Caco-2 (cell line): ENCODE data around the gene CADPS2. TPM values are rescaled to one million over a fixed set of nuclear protein-coding genes. Genes with fewer than 3 reads are reported as not detected.

Source experiments
- BruUV-seq: library from RNA; stranded (reverse); fragments of 400-500 nt; replicated peaks from 2 replicates; lab custom pipeline; 2021; lab: Mats Ljungman, UMichigan
- CTCF ChIA-PET: fragments of 300-600 bp; sonication (Branson Sonifier 250); formaldehyde crosslinking; loops from one replicate; lab custom pipeline; 2022; ENCODE audit warnings: antibody characterized with exemption; lab: Charles Lee
- POLR2A ChIA-PET: fragments of 300-600 bp; sonication (Branson Sonifier 250); formaldehyde crosslinking; loops from one replicate; lab custom pipeline; 2022; ENCODE audit warnings: antibody characterized with exemption; lab: Charles Lee
- DNase-seq, 2 experiments: peaks; one replicate each; pipeline versions ENCODE4 v3.0.0 to v3.0.0-alpha.2; 2020 to 2022
- H3K27me3 ChIP-seq: replicated peaks from 2 replicates; pipeline ENCODE4 v1.6.0; 2011; ENCODE audit warnings: low read length; ENCODE audit not compliant: control insufficient read depth, insufficient read depth
- H3K36me3 ChIP-seq: 2 replicates; pipeline ENCODE4 v1.5.1; 2011; ENCODE audit warnings: low read length; ENCODE audit not compliant: control insufficient read depth, insufficient read depth
- H3K4me1 ChIP-seq: fragments of 250-450 bp; sonication (Bioruptor Pico); 2 replicates; pipeline ENCODE4 v1.5.1; 2020; ENCODE audit warnings: mild to moderate bottlenecking
- H3K4me3 ChIP-seq: 2 replicates; pipeline ENCODE4 v1.5.1; 2011; ENCODE audit warnings: low read depth, mild to moderate bottlenecking, control low read depth, low read length
- H3K9me3 ChIP-seq: fragments of 250-450 bp; sonication (Bioruptor Pico); 2 replicates; pipeline ENCODE4 v1.5.1; 2020; ENCODE audit warnings: mild to moderate bottlenecking, moderate library complexity
- H3K27ac Mint-ChIP-seq: one replicate; pipeline ENCODE4 v1.8.0; 2022; ENCODE audit warnings: mixed read lengths; ENCODE audit not compliant: unreplicated experiment
- H3K27me3 Mint-ChIP-seq: one replicate; pipeline ENCODE4 v1.8.0; 2022; ENCODE audit warnings: mixed read lengths; ENCODE audit not compliant: insufficient read depth, unreplicated experiment
- H3K36me3 Mint-ChIP-seq: one replicate; pipeline ENCODE4 v1.8.0; 2022; ENCODE audit warnings: mild to moderate bottlenecking, mixed read lengths; ENCODE audit not compliant: insufficient read depth, unreplicated experiment
- H3K4me1 Mint-ChIP-seq: one replicate; pipeline ENCODE4 v1.8.0; 2022; ENCODE audit warnings: low read depth, mixed read lengths; ENCODE audit not compliant: unreplicated experiment
- H3K4me3 Mint-ChIP-seq: one replicate; pipeline ENCODE4 v1.8.0; 2022; ENCODE audit warnings: mild to moderate bottlenecking, moderate library complexity, mixed read lengths; ENCODE audit not compliant: unreplicated experiment
- H3K9me3 Mint-ChIP-seq: one replicate; pipeline ENCODE4 v1.8.0; 2022; ENCODE audit warnings: mixed read lengths; ENCODE audit not compliant: unreplicated experiment
- CTCF ChIP-seq, 2 experiments: fragments of 200-600 bp in 1 of 2; IDR thresholded peaks; 1 replicate in 1 of 2; 2 replicates in 1 of 2; pipeline versions ENCODE4 v1.5.1 to v1.8.0; 2011 to 2022; ENCODE audit warnings: antibody characterized with exemption in 1 of 2, control low read depth in 1 of 2, inconsistent platforms in 1 of 2, low read depth in 1 of 2, low read length in 1 of 2, mild to moderate bottlenecking in 1 of 2, moderate library complexity in 1 of 2; ENCODE audit not compliant: insufficient read depth in 1 of 2, severe bottlenecking in 1 of 2, unreplicated experiment in 1 of 2
- intact Hi-C: fragments of 100-400 bp; cut with micrococcal nuclease; formaldehyde crosslinking; loops from one replicate; pipeline ENCODE4 v1.10.0; 2022; ENCODE audit not compliant: unreplicated experiment
- total RNA-seq: library from RNA; stranded (reverse); gene quantifications from 2 replicates; pipeline ENCODE4 v1.2.3, GENCODE V29; 2022

Gene CADPS2
- total RNA-seq, 1 experiment from 2014 or later, result 2.7 TPM

- H3K4me3 ChIP-seq, result no peak overlapping the region
- BruUV-seq, result no TSS peak
- Mint-ChIP-seq H3K27me3 (no peaks in the 10 kb centered on the region), H3K36me3 (no peaks in the 10 kb centered on the region), H3K4me1 (no peaks in the 10 kb centered on the region), H3K4me3 (no peak overlapping the region), H3K9me3 (no peaks in the 10 kb centered on the region), H3K27ac (no peak overlapping the region)
- H3K4me1 ChIP-seq, result no peaks in the 10 kb centered on the region
- H3K9me3 ChIP-seq, result no peaks in the 10 kb centered on the region
- no peaks in the 10 kb centered on the region for H3K27me3 ChIP-seq
- no peak for TF ChIP-seq CTCF (IDR thresholded peaks at IDR 0.05; ENCODE audit: insufficient read depth in 1 of 2, low read depth in 1 of 2, low read length in 1 of 2, severe bottlenecking in 1 of 2, unreplicated experiment in 1 of 2)
- DNase-seq, result no peak
- H3K36me3 ChIP-seq, result no peaks in the 10 kb centered on the region
- intact Hi-C loops, result no loop called here
- ChIA-PET POLR2A (no interaction called here), CTCF (no interaction called here)
Measured at GRCh38 chr7:122457325-122457724, 428.9 kb downstream of the CADPS2 start.

- no peaks in the 10 kb centered on the region for H3K27me3 Mint-ChIP-seq
- Histone ChIP-seq H3K36me3 (no peaks in the 10 kb centered on the region), H3K27me3 (no peaks in the 10 kb centered on the region), H3K4me1 (no peaks in the 10 kb centered on the region), H3K9me3 (no peaks in the 10 kb centered on the region), H3K4me3 (no peak overlapping the region)
- intact Hi-C loops, result no loop called here
- H3K9me3 Mint-ChIP-seq, result no peaks in the 10 kb centered on the region
- ChIA-PET POLR2A (no interaction called here), CTCF (no interaction called here)
- H3K4me3 Mint-ChIP-seq, result no peak overlapping the region
- no peaks in the 10 kb centered on the region for H3K4me1 Mint-ChIP-seq
- no peaks in the 10 kb centered on the region for H3K36me3 Mint-ChIP-seq
- DNase-seq, result no peak
- H3K27ac Mint-ChIP-seq, result no peak overlapping the region
- no TSS peak for BruUV-seq
- TF ChIP-seq CTCF (IDR thresholded peaks at IDR 0.05; ENCODE audit: insufficient read depth in 1 of 2, low read depth in 1 of 2, low read length in 1 of 2, severe bottlenecking in 1 of 2, unreplicated experiment in 1 of 2), result no peak
Measured at GRCh38 chr7:122454776-122455507, 431.3 kb downstream of the CADPS2 start.

- no peaks in the 10 kb centered on the region for H3K9me3 ChIP-seq
- DNase-seq, result no peak
- TF ChIP-seq CTCF (IDR thresholded peaks at IDR 0.05; ENCODE audit: insufficient read depth in 1 of 2, low read depth in 1 of 2, low read length in 1 of 2, severe bottlenecking in 1 of 2, unreplicated experiment in 1 of 2), result no peak
- H3K27me3 ChIP-seq, result no peaks in the 10 kb centered on the region
- no TSS peak for BruUV-seq
- no peak overlapping the region for H3K27ac Mint-ChIP-seq
- no peaks in the 10 kb centered on the region for H3K4me1 ChIP-seq
- intact Hi-C loops, result no loop called here
- ChIA-PET CTCF (no interaction called here), POLR2A (no interaction called here)
- no peaks in the 10 kb centered on the region for H3K4me1 Mint-ChIP-seq
- H3K9me3 Mint-ChIP-seq, result no peaks in the 10 kb centered on the region
- no peaks in the 10 kb centered on the region for H3K27me3 Mint-ChIP-seq
- H3K36me3 Mint-ChIP-seq, result no peaks in the 10 kb centered on the region
- H3K36me3 ChIP-seq, result no peaks in the 10 kb centered on the region
- H3K4me3 Mint-ChIP-seq, result no peak overlapping the region
- H3K4me3 ChIP-seq, result no peak overlapping the region
Measured at GRCh38 chr7:122453432-122453831, 432.8 kb downstream of the CADPS2 start.
